NK-92 treated with Interleukin-12 subunit alpha and Interleukin-12 subunit beta, amount 100 ng/mL, for 24 hours (cell line): ENCODE results near the gene PAIP1.
"Not testable (repeated sequence)": the region's sequence is repeated elsewhere in the genome, so short reads cannot be mapped to it uniquely, and the experiment has no call there.

Source experiments
- DNase-seq: peaks from one replicate; lab custom pipeline; 2025; lab: John Stamatoyannopoulos, UW

PAIP1 gene, protein sequence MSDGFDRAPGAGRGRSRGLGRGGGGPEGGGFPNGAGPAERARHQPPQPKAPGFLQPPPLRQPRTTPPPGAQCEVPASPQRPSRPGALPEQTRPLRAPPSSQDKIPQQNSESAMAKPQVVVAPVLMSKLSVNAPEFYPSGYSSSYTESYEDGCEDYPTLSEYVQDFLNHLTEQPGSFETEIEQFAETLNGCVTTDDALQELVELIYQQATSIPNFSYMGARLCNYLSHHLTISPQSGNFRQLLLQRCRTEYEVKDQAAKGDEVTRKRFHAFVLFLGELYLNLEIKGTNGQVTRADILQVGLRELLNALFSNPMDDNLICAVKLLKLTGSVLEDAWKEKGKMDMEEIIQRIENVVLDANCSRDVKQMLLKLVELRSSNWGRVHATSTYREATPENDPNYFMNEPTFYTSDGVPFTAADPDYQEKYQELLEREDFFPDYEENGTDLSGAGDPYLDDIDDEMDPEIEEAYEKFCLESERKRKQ

DNA sequence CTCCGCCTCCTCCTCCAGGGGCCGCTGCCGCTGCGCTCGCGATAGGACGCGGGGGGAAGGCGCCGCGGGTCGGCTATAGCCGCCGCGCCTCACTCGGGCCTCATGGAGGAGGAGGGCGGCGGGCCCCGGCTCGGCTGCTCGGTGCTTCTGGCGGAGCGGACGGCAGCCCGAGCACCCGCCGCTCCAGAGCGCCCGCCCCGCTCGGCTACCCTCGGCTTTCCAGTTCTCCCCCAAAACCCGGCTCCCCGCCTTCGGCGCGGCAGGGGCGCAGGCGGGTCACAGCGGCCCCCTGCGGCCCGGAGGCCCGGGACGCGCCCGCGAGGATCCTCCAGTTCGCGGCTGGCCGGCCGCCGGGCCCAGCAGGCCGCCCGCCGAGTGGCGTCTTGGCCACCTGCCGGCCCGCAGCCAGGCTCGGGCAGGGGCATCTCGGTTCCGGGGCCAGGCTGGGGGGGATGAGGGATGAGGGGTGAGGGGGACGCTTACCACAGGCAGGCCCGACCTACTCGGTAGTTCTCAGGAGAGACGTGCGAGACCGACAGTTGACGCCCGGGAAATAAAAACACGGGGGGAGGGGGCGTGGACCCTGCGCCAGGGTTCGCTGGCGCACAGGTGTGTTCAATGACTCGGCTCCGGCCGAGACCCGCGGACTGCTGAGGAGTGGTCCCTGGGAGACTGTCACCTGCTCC is at the start of gene PAIP1:
PAIP1 (minus strand) TSS at position 221 of the 686 bp plus-strand sequence. CDS start 231 bp downstream, outside the sequence.
- peak; percentile 79 for DNase-seq

DNA sequence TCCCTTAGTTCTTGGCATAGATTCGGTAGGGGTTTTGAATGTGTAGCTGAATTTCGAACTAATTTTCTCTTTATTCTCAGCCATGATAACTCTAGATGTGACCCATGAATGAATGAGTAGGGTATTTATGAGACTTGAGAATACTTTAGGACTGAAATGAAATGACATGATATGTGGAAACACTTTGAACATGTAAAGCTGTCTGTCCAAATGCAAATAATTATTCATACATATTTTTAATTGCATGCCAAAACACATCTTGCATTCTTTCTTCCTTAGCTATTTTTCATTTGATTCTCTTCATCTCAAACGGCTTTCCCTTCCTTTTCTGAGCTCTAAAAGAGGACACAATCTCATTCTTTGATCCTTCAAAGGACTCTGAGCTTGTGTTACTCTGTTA is 49.5 kb upstream of the PAIP1 start:
- DNase-seq = no peak

DNA sequence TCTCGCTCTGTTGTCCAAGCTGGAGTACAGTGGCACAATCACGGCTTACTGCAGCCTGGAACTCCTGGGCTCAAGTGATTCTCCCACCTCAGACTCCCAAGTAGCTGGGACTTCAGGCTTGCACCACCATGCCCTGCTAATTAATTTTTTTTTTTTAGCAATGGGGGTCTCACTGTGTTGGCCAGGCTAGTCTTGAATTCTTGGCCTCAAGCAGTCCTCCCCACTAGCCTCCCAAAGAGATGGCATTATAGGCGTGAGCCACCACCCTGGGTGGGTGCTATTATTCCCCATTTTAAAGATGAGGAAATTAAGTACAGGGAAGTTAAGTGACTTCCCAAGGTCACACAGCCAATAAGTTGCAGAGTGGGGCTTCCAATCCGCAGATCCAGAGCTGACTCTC is 47.8 kb upstream of the PAIP1 start:
- DNase-seq = no peak

DNA sequence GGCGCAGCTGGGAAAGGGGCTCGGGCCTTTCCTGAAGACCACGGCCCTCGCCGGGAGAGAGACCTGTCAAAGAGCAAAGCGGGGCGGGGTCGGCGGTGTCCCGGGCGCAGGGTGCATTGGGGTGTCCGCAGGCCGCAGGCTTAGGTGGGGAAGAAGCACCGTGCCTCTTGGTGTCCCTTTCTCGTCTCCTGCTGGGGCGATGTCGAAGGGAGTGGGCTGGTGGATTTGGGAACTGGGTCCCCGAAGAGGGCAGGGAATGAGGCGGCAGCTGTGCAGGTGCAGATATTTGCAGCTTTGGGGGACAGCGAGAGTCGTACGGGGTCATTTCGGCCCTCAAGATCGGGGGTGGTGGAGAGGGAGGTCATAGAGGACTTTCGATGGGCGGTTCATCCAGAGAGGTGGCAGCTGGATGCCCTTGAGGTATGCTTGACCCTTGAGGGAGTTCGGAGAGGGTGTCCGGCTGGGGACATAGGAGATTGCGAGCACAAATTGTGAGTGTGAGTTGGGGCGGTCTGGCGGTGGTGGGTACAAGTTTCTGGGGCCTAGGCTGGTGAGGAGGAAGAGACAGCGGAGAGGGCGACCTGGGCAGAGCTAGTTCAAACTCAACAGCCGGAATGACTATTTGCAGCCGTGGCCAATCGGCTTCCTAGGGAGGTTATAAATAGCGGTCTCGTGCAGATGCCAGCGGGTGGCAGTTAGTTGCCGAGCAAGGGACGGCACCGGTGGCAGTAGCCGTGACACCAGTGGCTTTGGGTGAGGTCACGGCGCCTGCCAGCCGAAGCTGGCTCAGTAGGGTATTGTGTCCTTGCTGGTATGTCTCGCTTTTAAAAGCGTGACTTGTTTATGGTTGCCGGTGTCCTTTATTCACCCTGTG is 46.7 kb upstream of the PAIP1 start:
- DNase-seq = peak; percentile 41

DNA sequence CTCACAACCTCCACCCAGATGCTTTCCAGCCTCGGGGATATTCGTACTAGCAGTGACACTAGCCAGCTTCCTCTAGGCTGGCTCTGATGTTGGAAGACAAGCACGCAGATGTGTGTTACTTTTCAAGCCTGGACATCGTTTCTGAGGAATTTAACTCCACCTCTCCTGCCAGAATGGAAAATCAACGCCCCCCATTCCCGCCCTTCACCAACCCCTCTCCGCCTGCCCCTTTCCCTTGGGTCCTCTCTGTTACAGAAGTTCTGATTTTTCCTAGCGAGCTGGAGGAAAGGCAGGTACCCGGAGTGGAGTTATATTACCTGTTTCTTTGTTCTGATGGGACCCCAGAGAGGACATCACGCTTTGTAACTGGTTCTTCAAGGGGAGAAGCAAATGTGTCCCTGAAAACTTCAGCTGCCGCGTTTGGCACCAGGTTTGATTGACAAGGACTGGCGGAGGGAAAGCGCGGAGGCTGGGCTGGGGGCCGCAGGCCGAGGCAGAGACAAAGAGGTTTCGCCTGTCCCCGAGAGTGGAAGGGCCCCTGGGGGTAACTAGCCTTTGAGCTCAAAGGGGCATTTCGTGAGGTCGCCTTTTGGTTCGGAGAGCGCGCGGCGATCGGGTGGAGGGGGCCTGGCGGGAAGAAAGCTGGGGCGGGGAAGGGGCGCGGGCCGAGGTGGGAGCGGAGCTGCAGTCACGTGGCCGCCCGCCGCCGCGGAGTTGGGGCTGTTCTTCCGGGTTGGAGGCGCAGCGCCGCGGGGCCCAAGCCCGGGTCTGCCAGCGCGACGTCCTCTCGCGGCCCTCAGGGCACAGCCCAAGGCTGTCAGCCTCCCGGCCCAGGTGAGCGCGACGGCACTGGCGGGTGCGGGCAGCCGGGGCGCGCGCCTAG is 45.8 kb upstream of the PAIP1 start, which contains the start of gene NNT:
NNT (plus strand) TSS at position 720 of the 883 bp plus-strand sequence. CDS start 6,016 bp downstream, outside the sequence.
- peak; percentile 77 for DNase-seq

DNA sequence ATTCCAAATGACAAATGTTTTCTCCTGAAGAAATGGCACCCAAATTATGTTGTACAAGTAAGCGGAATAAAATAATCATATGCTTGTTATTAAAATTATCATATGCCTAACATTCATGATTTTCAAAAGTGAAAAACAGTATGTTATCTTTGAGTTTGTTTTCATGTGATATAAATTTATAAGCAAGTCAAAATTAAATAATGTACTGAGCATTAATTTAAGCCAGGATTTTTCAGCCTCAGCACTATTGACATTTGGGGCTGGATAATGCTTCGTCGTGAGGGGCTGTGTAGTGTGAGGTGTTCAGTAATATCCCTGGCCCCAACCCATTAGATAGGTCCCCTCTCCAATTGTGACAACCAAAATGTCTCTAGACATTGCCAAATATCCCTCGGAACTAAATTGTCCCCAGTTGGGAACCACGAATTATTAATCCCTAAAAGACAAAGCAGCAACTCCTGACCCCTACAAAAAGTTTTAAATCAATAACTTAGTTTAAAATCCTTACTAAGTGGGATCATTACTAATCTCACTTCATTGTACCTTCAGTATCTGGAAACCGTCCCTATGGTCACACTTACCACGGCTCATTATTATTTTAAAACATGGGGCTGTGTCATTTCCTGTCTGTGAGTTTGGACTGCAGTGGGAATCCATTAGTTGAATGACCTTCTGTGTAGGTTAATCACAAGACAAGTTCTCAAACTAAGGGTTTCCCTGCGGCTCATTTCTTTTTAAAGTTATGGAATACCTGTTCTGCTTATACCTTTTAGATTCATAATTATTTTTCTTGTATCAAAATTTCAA is 44.8 kb upstream of the PAIP1 start:
- DNase-seq = no peak

DNA sequence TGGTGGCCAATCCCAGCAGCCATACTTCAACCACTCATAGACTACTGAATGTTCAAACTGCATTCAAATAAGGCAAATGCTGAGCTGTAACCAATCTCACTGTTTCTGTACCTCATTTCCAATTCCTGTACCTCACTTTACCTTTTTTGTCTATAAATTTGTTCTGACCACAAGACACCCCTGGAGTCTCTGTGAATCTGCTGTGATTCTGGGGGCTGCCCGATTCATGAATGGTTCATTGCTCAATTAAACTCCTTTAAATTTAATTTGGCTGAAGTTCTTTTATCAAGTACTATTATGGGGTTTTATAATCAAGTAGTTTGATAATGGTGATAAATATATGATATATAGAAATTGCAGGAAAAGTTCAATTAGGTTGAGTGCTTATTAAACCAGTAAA is 42.0 kb upstream of the PAIP1 start:
- DNase-seq = not testable (repeated sequence)

DNA sequence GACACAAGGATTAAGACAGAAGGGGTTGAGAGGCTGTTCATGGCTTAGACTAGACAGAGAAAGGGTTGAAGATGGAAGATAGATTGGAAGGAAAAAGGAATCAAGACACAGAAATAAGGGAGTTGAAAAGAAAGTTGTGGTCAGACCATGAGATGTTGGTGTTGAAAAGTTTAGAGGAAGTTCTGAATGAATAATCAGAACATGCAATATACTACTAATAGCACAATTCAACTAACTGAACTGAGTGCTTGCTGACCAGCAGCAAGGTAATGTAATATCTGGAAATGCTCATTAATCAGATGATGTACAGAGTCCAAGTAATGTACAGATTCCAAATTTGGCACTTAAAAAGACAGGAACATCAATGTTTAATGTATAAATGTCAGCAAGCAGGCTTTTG is 35.5 kb upstream of the PAIP1 start:
- no peak for DNase-seq

DNA sequence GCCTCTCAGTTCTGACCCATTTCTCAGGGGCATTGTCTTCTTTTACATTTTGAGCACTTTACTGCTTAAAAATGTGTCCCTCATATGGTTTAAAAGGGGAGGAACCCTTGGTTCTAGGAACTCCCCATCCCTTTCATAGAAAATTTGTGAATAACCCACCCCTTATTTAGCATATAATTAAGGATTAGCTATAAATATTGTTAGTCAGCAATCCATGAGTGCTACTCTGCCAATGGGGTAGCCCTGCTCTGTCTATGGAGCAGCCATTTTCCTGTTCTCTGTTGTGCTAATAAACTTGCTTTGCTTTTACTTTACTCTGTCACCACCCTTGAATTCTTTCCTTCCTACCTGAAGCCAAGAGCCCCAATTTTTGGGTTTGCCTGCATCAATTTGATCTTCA is 33.8 kb upstream of the PAIP1 start:
- DNase-seq = no peak

DNA sequence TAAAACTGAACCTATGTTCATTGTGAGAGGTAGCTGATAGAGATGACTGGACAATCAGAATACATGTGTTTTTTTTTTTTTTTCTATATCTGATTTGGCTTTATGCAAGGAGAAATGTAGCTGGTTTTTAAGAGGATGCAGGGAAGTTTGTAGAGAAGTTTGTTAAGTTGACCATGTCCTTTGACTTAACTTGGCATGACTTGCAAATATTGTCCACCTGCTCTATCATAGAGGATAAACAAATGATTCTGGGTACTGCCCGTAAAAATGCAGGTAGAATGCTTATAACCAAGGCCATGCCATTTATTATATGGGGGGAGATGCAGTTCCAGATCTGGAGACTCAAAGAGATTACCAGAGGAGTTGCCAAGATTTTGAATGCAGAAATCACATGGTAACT is 32.4 kb upstream of the PAIP1 start:
- DNase-seq = no peak

DNA sequence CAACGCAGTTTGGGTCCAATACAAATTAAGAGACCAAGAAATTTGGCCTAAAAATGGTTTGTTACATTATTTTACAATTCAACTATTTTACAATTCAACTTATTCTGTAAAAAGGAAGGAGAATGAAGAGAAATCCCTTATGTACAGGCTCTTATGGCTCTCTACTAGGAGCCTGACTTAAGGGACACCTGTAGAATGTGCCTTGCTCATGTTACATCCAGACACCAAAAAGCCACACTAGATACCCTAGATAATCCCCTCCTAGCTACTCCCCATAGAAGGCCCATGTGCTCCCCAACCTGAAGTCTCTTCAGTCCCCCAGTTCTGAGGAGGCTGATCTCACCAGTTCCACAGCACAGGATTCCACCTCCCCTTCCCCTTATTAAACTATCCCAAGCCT is 32.0 kb upstream of the PAIP1 start:
- no peak for DNase-seq

DNA sequence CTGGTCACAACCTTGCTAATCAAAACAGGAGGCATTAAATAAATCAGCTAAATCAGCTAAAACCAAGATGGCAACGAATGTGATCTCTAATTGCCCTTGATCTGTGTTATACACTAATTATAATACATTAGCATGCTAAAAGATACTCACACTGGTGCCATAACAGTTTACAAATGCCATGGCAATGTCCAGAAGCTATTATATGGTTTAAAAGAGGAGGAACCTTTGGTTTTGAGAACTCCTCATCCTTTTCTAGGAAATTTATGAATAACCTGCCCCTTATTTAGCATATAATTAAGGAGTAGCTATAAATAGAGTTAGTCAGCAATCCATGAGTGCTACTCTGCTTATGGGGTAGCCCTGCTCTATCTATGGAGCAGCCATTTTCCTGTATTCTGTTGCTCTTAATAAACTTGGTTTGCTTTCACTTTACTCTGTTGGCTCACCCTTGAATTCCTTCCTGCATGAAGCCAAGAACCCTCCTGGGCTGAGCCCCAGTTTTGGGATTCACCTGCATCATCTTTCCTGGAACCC is 27.4 kb upstream of the PAIP1 start:
- DNase-seq = no peak

DNA sequence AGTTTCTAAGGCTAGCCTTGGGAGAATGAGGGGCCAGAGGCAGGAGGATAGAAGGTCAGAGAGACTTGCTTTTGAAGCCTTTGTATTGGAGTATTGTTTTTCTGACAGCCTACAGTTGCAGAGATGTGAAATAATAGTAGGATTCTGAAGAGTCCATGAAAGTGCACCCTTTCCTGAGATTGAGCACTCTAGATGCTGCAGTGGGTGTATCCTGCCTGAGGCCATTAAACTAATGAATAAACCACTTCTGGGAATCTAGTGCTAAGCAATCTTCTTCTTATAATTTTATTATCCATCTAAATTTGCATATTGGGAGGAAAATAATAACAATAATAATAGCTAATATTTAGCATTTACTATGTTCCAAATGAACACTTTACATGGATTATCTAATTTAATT is 26.8 kb upstream of the PAIP1 start:
- DNase-seq = no peak

DNA sequence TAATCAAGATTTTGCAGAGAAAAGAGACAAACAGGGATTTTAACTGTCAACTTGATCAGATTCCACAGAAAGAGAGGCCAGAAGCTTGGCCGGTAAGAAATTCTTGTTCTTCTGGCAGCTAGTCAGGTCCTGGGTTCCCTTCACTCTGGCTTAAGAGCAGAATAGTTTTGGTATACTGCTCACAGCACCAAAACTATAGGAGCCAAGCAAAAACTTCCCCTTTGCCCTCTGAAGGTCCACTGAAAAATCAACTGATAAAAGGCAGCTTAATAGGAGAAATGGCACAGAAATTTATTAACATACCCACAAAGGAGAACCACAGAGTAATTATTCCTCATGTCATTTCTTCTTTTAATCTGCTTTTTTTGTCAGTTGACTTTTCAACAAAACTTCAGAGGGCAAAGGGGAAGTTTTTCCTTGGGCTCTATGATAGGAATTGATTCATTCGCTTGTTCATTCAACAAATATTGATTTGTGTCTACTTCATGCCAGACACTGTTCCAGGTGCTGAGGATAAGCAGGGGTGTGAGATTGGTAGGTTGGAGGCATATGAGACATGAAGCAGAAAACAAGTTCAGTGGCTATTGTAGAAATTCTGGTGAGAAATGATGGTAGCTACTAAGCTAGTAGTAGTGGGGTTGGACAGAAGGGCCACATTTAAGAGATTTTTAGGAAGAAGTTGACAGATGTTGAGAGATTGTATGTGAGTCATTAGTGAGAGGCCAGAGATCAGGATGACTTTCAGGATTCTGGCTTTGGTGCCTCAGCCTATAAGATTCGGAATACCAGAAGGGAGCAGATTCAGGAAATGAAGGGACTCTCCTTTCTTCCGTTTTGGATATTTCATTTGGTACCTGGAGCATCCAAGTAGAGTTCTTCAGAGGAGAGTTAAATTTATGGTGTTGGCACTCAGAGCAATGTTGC is 25.5 kb upstream of the PAIP1 start:
- DNase-seq = no peak

DNA sequence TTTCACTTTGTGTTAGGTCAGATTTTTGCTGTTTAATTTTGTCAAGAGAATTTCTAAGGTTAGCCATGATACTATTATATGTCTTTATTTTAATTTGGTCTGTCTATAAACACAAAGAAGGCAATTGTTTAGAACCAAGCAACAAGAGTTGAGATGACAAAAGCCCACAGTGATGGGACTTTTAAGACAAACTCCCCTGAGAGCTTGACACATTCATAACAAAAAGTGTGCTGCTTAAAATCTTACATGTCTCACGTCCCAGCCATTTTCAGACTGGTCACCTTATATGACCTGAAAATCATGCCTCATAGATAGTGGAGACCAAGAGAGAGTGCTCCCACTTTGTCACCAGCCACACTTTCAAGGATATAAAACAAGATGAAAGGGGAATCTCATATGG is 24.5 kb upstream of the PAIP1 start:
- DNase-seq = no peak

DNA sequence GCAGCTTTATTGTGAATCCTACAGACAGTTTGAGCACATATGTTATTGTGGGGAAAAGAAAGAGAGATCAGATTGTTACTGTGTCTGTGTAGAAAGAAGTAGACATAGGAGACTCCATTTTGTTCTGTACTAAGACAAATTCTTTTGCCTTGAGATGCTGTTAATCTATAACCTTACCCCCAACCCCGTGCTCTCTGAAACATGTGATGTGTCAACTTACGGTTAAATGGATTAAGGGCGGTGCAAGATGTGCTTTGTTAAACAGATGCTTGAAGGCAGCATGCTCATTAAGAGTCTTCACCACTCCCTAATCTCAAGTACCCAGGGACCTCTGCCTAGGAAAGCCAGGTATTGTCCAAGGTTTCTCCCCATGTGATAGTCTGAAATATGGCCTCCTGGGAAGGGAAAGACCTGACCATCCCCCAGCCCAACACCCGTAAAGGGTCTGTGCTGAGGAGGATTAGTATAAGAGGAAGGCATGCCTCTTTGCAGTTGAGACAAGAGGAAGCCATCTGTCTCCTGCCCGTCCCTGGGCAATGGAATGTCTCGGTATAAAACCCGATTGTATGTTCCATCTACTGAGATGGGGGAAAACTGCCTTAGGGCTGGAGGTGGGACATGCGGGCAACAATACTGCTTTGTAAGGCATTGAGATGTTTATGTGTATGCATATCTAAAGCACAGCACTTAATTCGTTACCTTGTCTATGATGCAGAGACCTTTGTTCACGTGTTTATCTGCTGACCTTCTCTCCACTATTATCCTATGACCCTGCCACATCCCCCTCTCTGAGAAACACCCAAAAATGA is 23.7 kb upstream of the PAIP1 start:
- not testable (repeated sequence) for DNase-seq

DNA sequence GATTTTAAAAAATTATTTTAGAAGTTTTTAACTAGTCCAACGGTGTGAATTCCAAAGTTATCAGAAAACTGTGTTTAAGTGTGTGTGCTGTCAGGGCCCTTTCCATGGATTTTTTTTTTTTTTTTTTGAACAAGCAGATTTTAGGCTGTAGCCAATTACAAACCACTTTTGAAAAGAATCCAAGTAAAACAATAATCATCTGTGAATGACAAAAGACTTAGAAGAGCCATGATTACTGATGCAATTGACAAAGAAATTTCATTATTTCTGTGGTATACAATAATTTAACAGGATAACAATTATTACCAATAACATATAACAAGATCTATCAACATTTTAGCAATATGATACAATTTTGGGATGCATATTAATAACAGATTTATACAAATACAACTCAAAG is 16.2 kb upstream of the PAIP1 start:
- DNase-seq = no peak

DNA sequence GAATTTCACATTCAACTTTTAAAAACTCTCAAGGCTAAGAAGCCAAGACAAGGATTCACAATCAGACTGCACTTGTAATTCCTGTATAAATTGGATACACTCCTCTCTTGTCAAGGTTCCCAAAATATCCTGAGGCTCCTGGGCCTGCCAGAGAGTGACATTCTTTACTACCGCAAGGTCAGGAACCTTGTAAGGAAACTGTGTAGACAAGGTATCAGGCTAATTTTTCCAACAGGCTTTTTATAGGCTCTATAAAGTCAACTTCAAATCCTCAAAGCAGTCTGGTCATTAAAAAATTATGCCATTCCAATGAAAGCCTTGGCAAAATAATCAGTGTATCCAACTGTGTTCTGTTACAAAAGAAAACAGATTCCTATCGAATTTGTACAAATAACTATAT is 15.5 kb upstream of the PAIP1 start:
- DNase-seq = no peak
